ENCODE measurements around the gene PKP1.
A peak's percentile ranks its signal among the peaks of the same experiment; 100 is the strongest.

The PKP1 gene

GRCh38 chr1:201265756-201266155, 17.6 kb upstream of the PKP1 start:
- DNase-seq (ENCODE audit: low read depth, low spot score) = no peak
- Histone ChIP-seq H3K9ac (ENCODE audit: insufficient read length) (no peak overlapping the region), H3K27ac (no peak overlapping the region), H3K9me3 (ENCODE audit: low read depth, low read length) (no peaks in the 10 kb centered on the region), H3K36me3 (ENCODE audit: insufficient read depth, low read length) (no peaks in the 10 kb centered on the region), H3K4me3 (no peak overlapping the region)
- no peak for TF ChIP-seq FOXP2 (optimal IDR thresholded peaks at IDR 0.05; ENCODE audit: control extremely low read depth, extremely low read length, insufficient read depth)
- no peak for TF ChIP-seq POLR2AphosphoS5 (IDR thresholded peaks at IDR 0.05; ENCODE audit: borderline replicate concordance, low read depth, low read length)
- no peak for TF ChIP-seq EZH2 (IDR thresholded peaks at IDR 0.05)

- TF ChIP-seq POLR2AphosphoS5 (IDR thresholded peaks at IDR 0.05; ENCODE audit: borderline replicate concordance, low read depth, low read length) (no peak), EZH2 (IDR thresholded peaks at IDR 0.05) (no peak)
- no peaks in the 10 kb centered on the region for H3K36me3 ChIP-seq (ENCODE audit: insufficient read depth, low read length)
- H3K9me3 ChIP-seq (ENCODE audit: low read depth, low read length) = no peaks in the 10 kb centered on the region
- no peak for DNase-seq (ENCODE audit: low read depth, low spot score)
- H3K4me3 ChIP-seq = peak overlapping the region; percentile 20; the same call in 1 of the 2 replicates
- H3K9ac ChIP-seq (ENCODE audit: insufficient read length) = no peak overlapping the region
- H3K27ac ChIP-seq = no peak overlapping the region
Measured at GRCh38 chr1:201266276-201266675, 17.0 kb upstream of the PKP1 start.

- no peak overlapping the region for H3K27ac ChIP-seq
- no peaks in the 10 kb centered on the region for H3K36me3 ChIP-seq (ENCODE audit: insufficient read depth, low read length)
- H3K9ac ChIP-seq (ENCODE audit: insufficient read length) = peak overlapping the region; percentile 29
- peak overlapping the region; percentile 20; the same call in 1 of the 2 replicates for H3K4me3 ChIP-seq
- no peaks in the 10 kb centered on the region for H3K9me3 ChIP-seq (ENCODE audit: low read depth, low read length)
- peak; percentile 37 for DNase-seq (ENCODE audit: low read depth, low spot score)
- TF ChIP-seq POLR2AphosphoS5 (IDR thresholded peaks at IDR 0.05; ENCODE audit: borderline replicate concordance, low read depth, low read length) (no peak), FOXP2 (optimal IDR thresholded peaks at IDR 0.05; ENCODE audit: control extremely low read depth, extremely low read length, insufficient read depth) (no peak), EZH2 (IDR thresholded peaks at IDR 0.05) (no peak)
Measured at GRCh38 chr1:201266774-201267173, 16.5 kb upstream of the PKP1 start.

GRCh38 chr1:201267481-201268229, 15.7 kb upstream of the PKP1 start:
- H3K36me3 ChIP-seq (ENCODE audit: insufficient read depth, low read length) = no peaks in the 10 kb centered on the region
- H3K9ac ChIP-seq (ENCODE audit: insufficient read length) = no peak overlapping the region
- no peak for TF ChIP-seq FOXP2 (optimal IDR thresholded peaks at IDR 0.05; ENCODE audit: control extremely low read depth, extremely low read length, insufficient read depth)
- no peak for TF ChIP-seq EZH2 (IDR thresholded peaks at IDR 0.05)
- TF ChIP-seq POLR2AphosphoS5 (IDR thresholded peaks at IDR 0.05; ENCODE audit: borderline replicate concordance, low read depth, low read length) = no peak
- H3K4me3 ChIP-seq = no peak overlapping the region
- no peaks in the 10 kb centered on the region for H3K9me3 ChIP-seq (ENCODE audit: low read depth, low read length)
- no peak overlapping the region for H3K27ac ChIP-seq
- DNase-seq (ENCODE audit: low read depth, low spot score) = no peak

GRCh38 chr1:201268604-201269151, 14.6 kb upstream of the PKP1 start:
- Histone ChIP-seq H3K9ac (ENCODE audit: insufficient read length) (no peak overlapping the region), H3K36me3 (ENCODE audit: insufficient read depth, low read length) (no peaks in the 10 kb centered on the region), H3K27ac (no peak overlapping the region), H3K9me3 (ENCODE audit: low read depth, low read length) (no peaks in the 10 kb centered on the region), H3K4me3 (no peak overlapping the region)
- TF ChIP-seq FOXP2 (optimal IDR thresholded peaks at IDR 0.05; ENCODE audit: control extremely low read depth, extremely low read length, insufficient read depth) (no peak), POLR2AphosphoS5 (IDR thresholded peaks at IDR 0.05; ENCODE audit: borderline replicate concordance, low read depth, low read length) (no peak), EZH2 (IDR thresholded peaks at IDR 0.05) (no peak)
- DNase-seq (ENCODE audit: low read depth, low spot score) = no peak

- Histone ChIP-seq H3K36me3 (ENCODE audit: insufficient read depth, low read length) (no peaks in the 10 kb centered on the region), H3K4me3 (no peak overlapping the region), H3K27ac (no peak overlapping the region), H3K9me3 (ENCODE audit: low read depth, low read length) (no peaks in the 10 kb centered on the region), H3K9ac (ENCODE audit: insufficient read length) (no peak overlapping the region)
- TF ChIP-seq EZH2 (IDR thresholded peaks at IDR 0.05) (no peak), FOXP2 (optimal IDR thresholded peaks at IDR 0.05; ENCODE audit: control extremely low read depth, extremely low read length, insufficient read depth) (no peak), POLR2AphosphoS5 (IDR thresholded peaks at IDR 0.05; ENCODE audit: borderline replicate concordance, low read depth, low read length) (no peak)
- DNase-seq (ENCODE audit: low read depth, low spot score) = no peak
Measured at GRCh38 chr1:201269281-201269680, 14.0 kb upstream of the PKP1 start.

- DNase-seq (ENCODE audit: low read depth, low spot score) = no peak
- no peak overlapping the region for H3K27ac ChIP-seq
- TF ChIP-seq EZH2 (IDR thresholded peaks at IDR 0.05) (no peak), POLR2AphosphoS5 (IDR thresholded peaks at IDR 0.05; ENCODE audit: borderline replicate concordance, low read depth, low read length) (no peak), FOXP2 (optimal IDR thresholded peaks at IDR 0.05; ENCODE audit: control extremely low read depth, extremely low read length, insufficient read depth) (no peak)
- no peak overlapping the region for H3K9ac ChIP-seq (ENCODE audit: insufficient read length)
- H3K36me3 ChIP-seq (ENCODE audit: insufficient read depth, low read length) = no peaks in the 10 kb centered on the region
- H3K4me3 ChIP-seq = no peak overlapping the region
- no peaks in the 10 kb centered on the region for H3K9me3 ChIP-seq (ENCODE audit: low read depth, low read length)
Measured at GRCh38 chr1:201269900-201270410, 13.4 kb upstream of the PKP1 start.

- Histone ChIP-seq H3K9ac (ENCODE audit: insufficient read length) (no peak overlapping the region), H3K9me3 (ENCODE audit: low read depth, low read length) (no peaks in the 10 kb centered on the region), H3K4me3 (no peak overlapping the region), H3K27ac (no peak overlapping the region), H3K36me3 (ENCODE audit: insufficient read depth, low read length) (no peaks in the 10 kb centered on the region)
- TF ChIP-seq FOXP2 (optimal IDR thresholded peaks at IDR 0.05; ENCODE audit: control extremely low read depth, extremely low read length, insufficient read depth) = no peak
- no peak for TF ChIP-seq POLR2AphosphoS5 (IDR thresholded peaks at IDR 0.05; ENCODE audit: borderline replicate concordance, low read depth, low read length)
- no peak for TF ChIP-seq EZH2 (IDR thresholded peaks at IDR 0.05)
- DNase-seq (ENCODE audit: low read depth, low spot score) = no peak
Measured at GRCh38 chr1:201270616-201271390, 12.5 kb upstream of the PKP1 start.

Data from SK-N-MC (cell line).